H1 (cell line): Measurements from ENCODE around the gene ANKS1B. TPM values are rescaled to one million over a fixed set of nuclear protein-coding genes. Genes with fewer than 3 reads are reported as not detected.

Source experiments
- CTCF ChIA-PET: fragments of 300-600 bp; sonication (Branson Sonifier 250); formaldehyde crosslinking; loops from one replicate; lab custom pipeline; 2021; ENCODE audit not compliant: partially characterized antibody; lab: Charles Lee
- POLR2A ChIA-PET: fragments of 300-600 bp; sonication (Branson Sonifier 250); formaldehyde crosslinking; loops from one replicate; lab custom pipeline; 2021; ENCODE audit warnings: inconsistent platforms; ENCODE audit not compliant: partially characterized antibody; lab: Charles Lee
- DNase-seq, 2 experiments: peaks; one replicate each; pipeline versions ENCODE4 v3.0.0 to v3.0.0-alpha.2; 2010 to 2022; ENCODE audit warnings: low spot score in 2 of 2, low read depth in 1 of 2, mixed read lengths in 1 of 2
- FAIRE-seq: peaks from 2 replicates; lab custom pipeline; 2011; peaks lifted over from hg19 to GRCh38; lab: Jason Lieb, UNC
- H2AFZ ChIP-seq: 2 replicates; pipeline ENCODE4 v1.8.1; 2012; ENCODE audit warnings: low read length, inconsistent platforms
- H2AK5ac ChIP-seq: 2 replicates; pipeline ENCODE4 v1.6.1; 2013; ENCODE audit warnings: low read depth, low read length
- H2BK120ac ChIP-seq: replicated peaks from 2 replicates; pipeline ENCODE3; 2013; ENCODE audit warnings: low read depth, low read length, inconsistent platforms
- H2BK12ac ChIP-seq: 2 replicates; pipeline ENCODE4 v1.6.1; 2013; ENCODE audit warnings: low read depth, low read length
- H2BK15ac ChIP-seq: 2 replicates; pipeline ENCODE4 v1.6.1; 2013; ENCODE audit warnings: low read length
- H2BK20ac ChIP-seq: 2 replicates; pipeline ENCODE4 v1.6.1; 2013; ENCODE audit warnings: low read length
- H2BK5ac ChIP-seq: 2 replicates; pipeline ENCODE4 v1.6.1; 2013; ENCODE audit warnings: low read depth, low read length
- H3K14ac ChIP-seq: 2 replicates; pipeline ENCODE4 v1.6.1; 2013; ENCODE audit warnings: inconsistent platforms; ENCODE audit not compliant: insufficient read length
- H3K18ac ChIP-seq: 2 replicates; pipeline ENCODE4 v1.6.1; 2013; ENCODE audit warnings: low read length; ENCODE audit errors: extremely low read depth
- H3K23ac ChIP-seq: 2 replicates; pipeline ENCODE4 v1.6.1; 2013; ENCODE audit warnings: inconsistent platforms; ENCODE audit not compliant: insufficient read length
- H3K23me2 ChIP-seq: 2 replicates; pipeline ENCODE4 v1.6.1; 2013; ENCODE audit warnings: low read depth, low read length
- H3K27ac ChIP-seq: 2 replicates; pipeline ENCODE4 v1.6.1; 2011; ENCODE audit warnings: low read depth, low read length, inconsistent platforms
- H3K27me3 ChIP-seq, 4 experiments: replicated peaks in 1 of 4; 1 replicate in 1 of 4; 2 replicates in 3 of 4; pipeline versions ENCODE4 v1.6.1 to v1.8.1; 2011 to 2013; ENCODE audit warnings: low read length in 3 of 4, mild to moderate bottlenecking in 3 of 4, inconsistent platforms in 2 of 4, mixed read lengths in 2 of 4, moderate library complexity in 1 of 4; ENCODE audit not compliant: control insufficient read depth in 3 of 4, insufficient read depth in 3 of 4; ENCODE audit errors: extremely low read depth in 1 of 4
- H3K36me3 ChIP-seq, 4 experiments: 2 replicates each; pipeline versions ENCODE4 v1.6.1 to v1.8.1; 2011 to 2013; ENCODE audit warnings: mild to moderate bottlenecking in 4 of 4, low read length in 3 of 4, moderate library complexity in 2 of 4, control low read depth in 1 of 4, inconsistent platforms in 1 of 4; ENCODE audit not compliant: insufficient read depth in 4 of 4, control insufficient read depth in 2 of 4
- H3K4ac ChIP-seq: replicated peaks from 2 replicates; pipeline ENCODE3; 2013; ENCODE audit warnings: low read length, low read depth, mixed read lengths, inconsistent platforms; ENCODE audit not compliant: insufficient read length
- H3K4me1 ChIP-seq, 4 experiments: replicated peaks in 1 of 4; 1 replicate in 1 of 4; 2 replicates in 3 of 4; pipeline versions ENCODE4 v1.6.1 to v1.8.1; 2011 to 2013; ENCODE audit warnings: low read length in 3 of 4, inconsistent platforms in 2 of 4, mixed read lengths in 1 of 4; ENCODE audit not compliant: insufficient read depth in 4 of 4, control insufficient read depth in 3 of 4
- H3K4me2 ChIP-seq, 2 experiments: 2 replicates each; pipeline versions ENCODE4 v1.6.1 to v1.8.1; 2011 to 2013; ENCODE audit warnings: low read depth in 2 of 2, low read length in 2 of 2, control low read depth in 1 of 2, inconsistent platforms in 1 of 2, mild to moderate bottlenecking in 1 of 2; ENCODE audit not compliant: insufficient read depth in 1 of 2
- H3K4me3 ChIP-seq, 4 experiments: fragments of 200-600, 300-600 bp in 1 of 4; sonication (generic), shearing (Covaris generic), sonication (Bioruptor Twin) in 1 of 4; 2 replicates each; pipeline versions ENCODE4 v1.5.1 to v1.8.1; 2011 to 2016; ENCODE audit warnings: low read length in 4 of 4, low read depth in 3 of 4, control low read depth in 2 of 4, inconsistent platforms in 2 of 4, mild to moderate bottlenecking in 2 of 4, mixed read lengths in 1 of 4, moderate library complexity in 1 of 4; ENCODE audit not compliant: insufficient read depth in 2 of 4; ENCODE audit errors: extremely low read depth in 1 of 4
- H3K56ac ChIP-seq: replicated peaks from 2 replicates; pipeline ENCODE3; 2013; ENCODE audit warnings: low read depth, mild to moderate bottlenecking, mixed read lengths, low read length, inconsistent platforms; ENCODE audit not compliant: insufficient read length
- H3K79me1 ChIP-seq: 2 replicates; pipeline ENCODE4 v1.6.1; 2013; ENCODE audit warnings: low read depth, low read length, control low read depth
- H3K79me2 ChIP-seq, 2 experiments: 2 replicates each; pipeline versions ENCODE4 v1.6.1 to v1.8.1; 2012 to 2013; ENCODE audit warnings: low read length in 2 of 2, mild to moderate bottlenecking in 2 of 2, inconsistent platforms in 1 of 2; ENCODE audit not compliant: insufficient read depth in 2 of 2, control insufficient read depth in 1 of 2
- H3K9ac ChIP-seq, 4 experiments: replicated peaks in 1 of 4; 1 replicate in 1 of 4; 2 replicates in 3 of 4; pipeline versions ENCODE4 v1.6.1 to v1.8.1; 2011 to 2013; ENCODE audit warnings: low read depth in 3 of 4, low read length in 3 of 4, control low read depth in 2 of 4, mild to moderate bottlenecking in 2 of 4, moderate library complexity in 2 of 4, inconsistent platforms in 1 of 4; ENCODE audit errors: extremely low read depth in 1 of 4
- H3K9me3 ChIP-seq, 2 experiments: 2 replicates each; pipeline versions ENCODE4 v1.6.1 to v1.8.1; 2012 to 2013; ENCODE audit warnings: mild to moderate bottlenecking in 2 of 2, moderate library complexity in 2 of 2, control low read depth in 1 of 2, inconsistent platforms in 1 of 2, low read depth in 1 of 2, low read length in 1 of 2, mixed read lengths in 1 of 2; ENCODE audit not compliant: insufficient read depth in 2 of 2
- H4K20me1 ChIP-seq, 2 experiments: replicated peaks in 1 of 2; 2 replicates each; pipeline versions ENCODE3 to v1.8.1; 2011 to 2013; ENCODE audit warnings: inconsistent platforms in 2 of 2, low read length in 2 of 2, mild to moderate bottlenecking in 1 of 2; ENCODE audit not compliant: insufficient read depth in 2 of 2, control insufficient read depth in 1 of 2
- H4K5ac ChIP-seq: 2 replicates; pipeline ENCODE4 v1.6.1; 2013; ENCODE audit warnings: low read length, low read depth, mixed read lengths, inconsistent platforms; ENCODE audit not compliant: insufficient read length
- H4K8ac ChIP-seq: 2 replicates; pipeline ENCODE4 v1.8.0; 2013; ENCODE audit warnings: mild to moderate bottlenecking, moderate library complexity, low read length, inconsistent platforms; ENCODE audit not compliant: insufficient read depth; ENCODE audit errors: extremely low read depth
- H4K91ac ChIP-seq: replicated peaks from 2 replicates; pipeline ENCODE3; 2013; ENCODE audit warnings: low read length, mixed read lengths, inconsistent platforms; ENCODE audit not compliant: insufficient read length
- ASH2L ChIP-seq: fragments of 200-600, 300-600 bp; sonication (generic); IDR thresholded peaks from one replicate; pipeline ENCODE4 v1.7.1; 2017; ENCODE audit warnings: low read length
- BCL11A ChIP-seq, 2 experiments: IDR thresholded peaks; one replicate each; pipeline ENCODE4 v1.6.1; 2011; ENCODE audit warnings: low read depth in 2 of 2, low read length in 2 of 2, mild to moderate bottlenecking in 2 of 2
- CBX5 ChIP-seq: fragments of 300-800, 300-1000 bp; sonication (generic); IDR thresholded peaks from 2 replicates; pipeline ENCODE4 v1.7.1; 2016; ENCODE audit warnings: antibody characterized with exemption, low read length, low read depth
- E2F6 ChIP-seq: IDR thresholded peaks from 2 replicates; pipeline ENCODE4 v1.6.1; 2012; ENCODE audit warnings: inconsistent platforms
- EZH2 ChIP-seq: fragments of 200-600 bp; sonication (generic); IDR thresholded peaks from 2 replicates; pipeline ENCODE4 v1.7.1; 2012; ENCODE audit warnings: low read depth, mild to moderate bottlenecking, moderate library complexity, low read length, inconsistent platforms; ENCODE audit not compliant: severe bottlenecking
- FOSL1 ChIP-seq: IDR thresholded peaks from 2 replicates; pipeline ENCODE4 v1.6.1; 2011; ENCODE audit warnings: mild to moderate bottlenecking, low read depth, low read length, moderate library complexity; ENCODE audit not compliant: insufficient read depth
- GABPA ChIP-seq: IDR thresholded peaks from 2 replicates; pipeline ENCODE4 v1.6.1; 2011; ENCODE audit warnings: mild to moderate bottlenecking, low read length, moderate library complexity, borderline replicate concordance; ENCODE audit not compliant: insufficient read depth
- HDAC6 ChIP-seq: IDR thresholded peaks from one replicate; pipeline ENCODE4 v1.7.1; 2012; ENCODE audit warnings: low read depth, mild to moderate bottlenecking, inconsistent platforms, low read length, moderate library complexity
- JUND ChIP-seq: IDR thresholded peaks from 2 replicates; pipeline ENCODE4 v1.6.1; 2011; ENCODE audit warnings: mild to moderate bottlenecking, improper control_type of control experiment, low read length
- RFX5 ChIP-seq: IDR thresholded peaks from 2 replicates; pipeline ENCODE4 v1.6.1; 2011; ENCODE audit warnings: low read depth, low read length, improper control_type of control experiment, borderline replicate concordance
- SP1 ChIP-seq: IDR thresholded peaks from 2 replicates; pipeline ENCODE4 v1.6.1; 2011; ENCODE audit warnings: low read depth, low read length
- TCF12 ChIP-seq: IDR thresholded peaks from 2 replicates; pipeline ENCODE4 v1.6.1; 2011; ENCODE audit warnings: low read depth, mild to moderate bottlenecking, low read length
- WGBS, 2 experiments: shearing (Covaris generic) in 1 of 2; methylation state at CpG; one replicate each; pipeline versions ENCODE4 v1.1.6 to v1.1.7; 2013 to 2015; ENCODE audit warnings: low lambda C conversion rate in 2 of 2, mixed read lengths in 2 of 2, inconsistent platforms in 1 of 2, low coverage in 1 of 2, missing lambda C conversion rate in 1 of 2; ENCODE audit not compliant: insufficient replicate concordance in 2 of 2, insufficient coverage in 1 of 2, insufficient read length in 1 of 2; ENCODE audit errors: extremely low coverage in 1 of 2, missing lambda C conversion rate in 1 of 2; 5-methylcytosine and 5-hydroxymethylcytosine counted together
- polyA plus RNA-seq, 7 experiments: library from polyadenylated mRNA; depleted of rRNA in 3 of 7; stranded (reverse) in 5 of 7; unstranded in 2 of 7; fragments of >200 nt in 5 of 7; fragments of 200-250 nt in 2 of 7; gene quantifications; 1 replicate in 5 of 7; 2 replicates in 1 of 7; 4 replicates in 1 of 7; pipeline versions ENCODE4 v1.2.1 to v1.2.3, GENCODE V29; 2011 to 2013; ENCODE audit warnings: missing spikeins in 2 of 7, mixed read lengths in 2 of 7
- total RNA-seq: library from RNA; stranded (reverse); fragmentation: NEBNext Ultra II Directional; extraction: Animal tissue kit (Norgen Biotek cat#: 25700); gene quantifications from 2 replicates; pipeline ENCODE4 v1.2.1, GENCODE V29; 2021

The ANKS1B gene
- total and polyA plus RNA-seq, 2 of the 8 experiments (the other 6 are each of a cell fraction or from before 2014, with no cell fraction given) = 2.7 to 6.1 TPM

- Histone ChIP-seq H4K20me1 (no peaks in the 10 kb centered on the region), H3K79me1 (no peaks in the 10 kb centered on the region), H3K27me3 (no peaks in the 10 kb centered on the region), H2AFZ (no peak overlapping the region), H3K9me3 (no peaks in the 10 kb centered on the region), H2BK20ac (no peak overlapping the region), H4K8ac (no peak overlapping the region), H3K23me2 (no peaks in the 10 kb centered on the region), H3K4ac (no peak overlapping the region), H3K27ac (no peak overlapping the region), H2BK15ac (no peak overlapping the region), H3K4me3 (no peak overlapping the region), H3K36me3 (no peaks in the 10 kb centered on the region), H3K18ac (no peak overlapping the region), H4K91ac (no peak overlapping the region), H2BK120ac (no peak overlapping the region), H3K14ac (no peak overlapping the region), H2BK12ac (no peak overlapping the region), H3K9ac (no peak overlapping the region), H3K23ac (no peak overlapping the region), H2BK5ac (no peak overlapping the region), H3K4me1 (no peaks in the 10 kb centered on the region), H3K56ac (no peak overlapping the region), H2AK5ac (no peak overlapping the region), H3K79me2 (no peaks in the 10 kb centered on the region), H3K4me2 (no peak overlapping the region), H4K5ac (no peak overlapping the region)
- FAIRE-seq (no peak), DNase-seq (no peak)
- CTCF ChIA-PET = no interaction called here
- WGBS, 2 experiments = 83% methylated on average over 10 of the region's 10 CpGs; no CpG with 5 or more reads in 1 of the 2 experiments
- POLR2A ChIA-PET = no interaction called here
- TF ChIP-seq EZH2 (no peak), JUND (no peak), TCF12 (no peak), RFX5 (no peak), GABPA (no peak), SP1 (no peak), HDAC6 (no peak), FOSL1 (no peak), E2F6 (no peak), CBX5 (no peak), BCL11A (IDR thresholded peaks at IDR 0.05; ENCODE audit: low read depth in 2 of 2, low read length in 2 of 2) (no peak), ASH2L (no peak)
Measured at GRCh38 chr12:99119943-99120342, 864.8 kb downstream of the ANKS1B start.
